Keratinocyte (primary cell): ENCODE data around the gene ZRSR2.

Experiments
- EZH2 ChIP-seq: IDR thresholded peaks from one replicate; pipeline ENCODE4 v1.6.1; 2012; ENCODE audit warnings: inconsistent platforms, mild to moderate bottlenecking, low read length, moderate library complexity
- TF ChIP-seq, protein P1 (sequence below), 3 experiments: IDR thresholded peaks in 1 of 3; conservative IDR thresholded peaks in 1 of 3; optimal IDR thresholded peaks in 1 of 3; 2 replicates in 2 of 3; 3 replicates in 1 of 3; pipeline versions ENCODE3 to v1.5.1; 2011; ENCODE audit warnings: low read length in 3 of 3, mild to moderate bottlenecking in 3 of 3, moderate library complexity in 2 of 3, control low read depth in 1 of 3, inconsistent platforms in 1 of 3; ENCODE audit not compliant: insufficient read depth in 2 of 3; ENCODE audit errors: extremely low read depth in 1 of 3

GRCh38 chrX:15854080-15854655, 63.9 kb downstream of the ZRSR2 start:
- TF ChIP-seq, protein P1, sequence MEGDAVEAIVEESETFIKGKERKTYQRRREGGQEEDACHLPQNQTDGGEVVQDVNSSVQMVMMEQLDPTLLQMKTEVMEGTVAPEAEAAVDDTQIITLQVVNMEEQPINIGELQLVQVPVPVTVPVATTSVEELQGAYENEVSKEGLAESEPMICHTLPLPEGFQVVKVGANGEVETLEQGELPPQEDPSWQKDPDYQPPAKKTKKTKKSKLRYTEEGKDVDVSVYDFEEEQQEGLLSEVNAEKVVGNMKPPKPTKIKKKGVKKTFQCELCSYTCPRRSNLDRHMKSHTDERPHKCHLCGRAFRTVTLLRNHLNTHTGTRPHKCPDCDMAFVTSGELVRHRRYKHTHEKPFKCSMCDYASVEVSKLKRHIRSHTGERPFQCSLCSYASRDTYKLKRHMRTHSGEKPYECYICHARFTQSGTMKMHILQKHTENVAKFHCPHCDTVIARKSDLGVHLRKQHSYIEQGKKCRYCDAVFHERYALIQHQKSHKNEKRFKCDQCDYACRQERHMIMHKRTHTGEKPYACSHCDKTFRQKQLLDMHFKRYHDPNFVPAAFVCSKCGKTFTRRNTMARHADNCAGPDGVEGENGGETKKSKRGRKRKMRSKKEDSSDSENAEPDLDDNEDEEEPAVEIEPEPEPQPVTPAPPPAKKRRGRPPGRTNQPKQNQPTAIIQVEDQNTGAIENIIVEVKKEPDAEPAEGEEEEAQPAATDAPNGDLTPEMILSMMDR (optimal IDR thresholded peaks at IDR 0.05 in 1 of 3, IDR thresholded peaks at IDR 0.05 in 1 of 3, conservative IDR thresholded peaks at IDR 0.05 in 1 of 3; ENCODE audit: extremely low read depth in 1 of 3, insufficient read depth in 2 of 3, low read length in 3 of 3) = peak in 2 of 3 experiments; percentile 23 to 52
- no peak for TF ChIP-seq EZH2
